HCT116 (cell line): Measurements from ENCODE around the gene ENPEP. TPM values are rescaled to one million over a fixed set of nuclear protein-coding genes. Genes with fewer than 3 reads are reported as not detected.

Source experiments
- ATAC-seq: fragments of 200-7000 bp; cut with Tn5 transposase; 2 replicates; pipeline ENCODE4 v1.9.1; 2020; ENCODE audit warnings: mild to moderate bottlenecking, moderate library complexity
- BruUV-seq: library from RNA; stranded (reverse); fragments of 400-500 nt; replicated peaks from 2 replicates; lab custom pipeline; 2021; lab: Mats Ljungman, UMichigan
- CTCF ChIA-PET: fragments of 300-600 bp; sonication (Branson Sonifier 250); formaldehyde crosslinking; loops from one replicate; lab custom pipeline; 2021; ENCODE audit warnings: antibody characterized with exemption; lab: Charles Lee
- POLR2A ChIA-PET: fragments of 300-600, 350-600 bp; sonication (Branson Sonifier 250); formaldehyde crosslinking; loops from one replicate; lab custom pipeline; 2021; ENCODE audit warnings: antibody characterized with exemption; lab: Charles Lee
- RAD21 ChIA-PET, 2 experiments: fragments of 300-600 bp; sonication (Branson Sonifier 250); formaldehyde crosslinking; loops; one replicate each; lab custom pipeline; 2023; ENCODE audit warnings: low total read pairs in 2 of 2; ENCODE audit not compliant: uncharacterized antibody in 2 of 2, unreplicated experiment in 2 of 2, low non-redundant PET in 1 of 2; lab: Charles Lee
- DNase-seq: peaks from one replicate; pipeline ENCODE4 v3.0.0-alpha.2; 2010; ENCODE audit warnings: low read depth, low spot score
- H2AFZ ChIP-seq: fragments of 200-600 bp; shearing (Covaris generic), sonication (generic); 2 replicates; pipeline ENCODE4 v1.6.1; 2017; ENCODE audit warnings: low read depth, mixed run types, mixed read lengths, antibody characterized with exemption, low read length; ENCODE audit not compliant: poor library complexity, severe bottlenecking
- H3K27ac ChIP-seq: 2 replicates; pipeline ENCODE4 v1.5.1; 2012; ENCODE audit warnings: low read depth, low read length
- H3K27me3 ChIP-seq: fragments of 200-600 bp; sonication (generic); 2 replicates; pipeline ENCODE4 v1.6.1; 2016; ENCODE audit warnings: mixed run types, low read length, mixed read lengths; ENCODE audit not compliant: insufficient read depth
- H3K36me3 ChIP-seq, 2 experiments: fragments of 200-500 bp in 1 of 2; fragments of 200-600 bp in 1 of 2; sonication (Bioruptor generic) in 1 of 2; sonication (generic) in 1 of 2; 2 replicates each; pipeline versions ENCODE4 v1.5.1 to v1.6.1; 2014 to 2016; ENCODE audit warnings: low read length in 2 of 2, inconsistent platforms in 1 of 2, mixed read lengths in 1 of 2, mixed run types in 1 of 2; ENCODE audit not compliant: insufficient read depth in 2 of 2, control insufficient read depth in 1 of 2
- H3K4me1 ChIP-seq, 2 experiments: fragments of 200-600 bp in 1 of 2; sonication (generic) in 1 of 2; 2 replicates each; pipeline versions ENCODE4 v1.5.1 to v1.6.1; 2012 to 2017; ENCODE audit warnings: low read length in 2 of 2, inconsistent platforms in 1 of 2, mild to moderate bottlenecking in 1 of 2, mixed read lengths in 1 of 2, mixed run types in 1 of 2, moderate library complexity in 1 of 2; ENCODE audit not compliant: insufficient read depth in 2 of 2, control insufficient read depth in 1 of 2
- H3K4me2 ChIP-seq: fragments of 200-600 bp; sonication (generic); 2 replicates; pipeline ENCODE4 v1.6.1; 2017; ENCODE audit warnings: mixed run types, low read length, mixed read lengths
- H3K4me3 ChIP-seq, 2 experiments: fragments of 200-600 bp in 1 of 2; sonication (generic) in 1 of 2; replicated peaks in 1 of 2; 2 replicates each; pipeline ENCODE4 v1.5.1; 2011 to 2016; ENCODE audit warnings: low read length in 2 of 2, control low read depth in 1 of 2, low read depth in 1 of 2, mild to moderate bottlenecking in 1 of 2, mixed read lengths in 1 of 2, mixed run types in 1 of 2
- H3K79me2 ChIP-seq: fragments of 200-600 bp; sonication (generic); 2 replicates; pipeline ENCODE4 v1.6.1; 2017; ENCODE audit warnings: mild to moderate bottlenecking, mixed run types, low read length, moderate library complexity, mixed read lengths; ENCODE audit not compliant: insufficient read depth
- H3K9ac ChIP-seq: fragments of 200-600 bp; sonication (generic); 2 replicates; pipeline ENCODE4 v1.6.1; 2016; ENCODE audit warnings: low read length, mixed read lengths
- H3K9me2 ChIP-seq: fragments of 200-600 bp; sonication (generic), shearing (Covaris generic); 2 replicates; pipeline ENCODE4 v1.6.1; 2017; ENCODE audit warnings: mixed run types, mild to moderate bottlenecking, moderate library complexity; ENCODE audit not compliant: insufficient read depth
- H3K9me3 ChIP-seq, 2 experiments: fragments of 200-500 bp in 1 of 2; fragments of 200-600 bp in 1 of 2; sonication (Bioruptor generic) in 1 of 2; sonication (generic) in 1 of 2; 2 replicates each; pipeline ENCODE4 v1.6.1; 2014 to 2017; ENCODE audit warnings: low read length in 2 of 2, mixed read lengths in 2 of 2, inconsistent platforms in 1 of 2, low read depth in 1 of 2, mild to moderate bottlenecking in 1 of 2, mixed run types in 1 of 2, moderate library complexity in 1 of 2; ENCODE audit not compliant: control insufficient read depth in 1 of 2, insufficient read depth in 1 of 2
- H4K20me1 ChIP-seq: fragments of 200-600 bp; sonication (generic), shearing (Covaris generic); 2 replicates; pipeline ENCODE4 v1.6.1; 2017; ENCODE audit warnings: mixed run types, mild to moderate bottlenecking, moderate library complexity; ENCODE audit not compliant: insufficient read depth
- ATF3 ChIP-seq: IDR thresholded peaks from 2 replicates; pipeline ENCODE4 v1.6.1; 2012
- CEBPB ChIP-seq: IDR thresholded peaks from 2 replicates; pipeline ENCODE4 v1.6.1; 2012; ENCODE audit warnings: low read depth
- EZH2 ChIP-seq: fragments of 200-600 bp; sonication (generic); IDR thresholded peaks from 2 replicates; pipeline ENCODE4 v1.6.1; 2017; ENCODE audit warnings: antibody characterized with exemption, mixed run types
- EZH2phosphoT487 ChIP-seq: fragments of 200-600 bp; IDR thresholded peaks from 2 replicates; pipeline ENCODE4 v1.6.1; 2018; ENCODE audit warnings: antibody characterized with exemption, borderline replicate concordance
- JUND ChIP-seq: IDR thresholded peaks from 2 replicates; pipeline ENCODE4 v1.6.1; 2012
- POLR2AphosphoS5 ChIP-seq: IDR thresholded peaks from 2 replicates; pipeline ENCODE4 v1.6.1; 2011; ENCODE audit warnings: mild to moderate bottlenecking, low read depth, low read length, moderate library complexity
- RAD21 ChIP-seq: IDR thresholded peaks from 2 replicates; pipeline ENCODE4 v1.6.1; 2012; ENCODE audit warnings: low read depth, mild to moderate bottlenecking
- REST ChIP-seq: IDR thresholded peaks from 2 replicates; pipeline ENCODE4 v1.6.1; 2012; ENCODE audit warnings: low read depth
- SP1 ChIP-seq: IDR thresholded peaks from 2 replicates; pipeline ENCODE4 v1.6.1; 2012; ENCODE audit warnings: low read depth
- SRF ChIP-seq: IDR thresholded peaks from 2 replicates; pipeline ENCODE4 v1.6.1; 2012; ENCODE audit warnings: low read depth
- TCF7L2 ChIP-seq: IDR thresholded peaks from 2 replicates; pipeline ENCODE4 v1.7.0; 2011; ENCODE audit warnings: borderline replicate concordance, inconsistent platforms; ENCODE audit not compliant: insufficient read depth, insufficient read length; ENCODE audit errors: extremely low read depth
- YY1 ChIP-seq: IDR thresholded peaks from 2 replicates; pipeline ENCODE4 v1.6.1; 2011; ENCODE audit warnings: low read length, low read depth, moderate library complexity, mild to moderate bottlenecking; ENCODE audit not compliant: insufficient replicate concordance; ENCODE audit errors: extremely low read depth
- ZBTB33 ChIP-seq: IDR thresholded peaks from 2 replicates; pipeline ENCODE4 v1.6.1; 2011; ENCODE audit warnings: mild to moderate bottlenecking, low read length, moderate library complexity; ENCODE audit not compliant: insufficient replicate concordance; ENCODE audit errors: extremely low read depth
- ZNF274 ChIP-seq: fragments of 200-500 bp; sonication (Bioruptor generic); IDR thresholded peaks from 2 replicates; pipeline ENCODE4 v1.6.1; 2014; ENCODE audit warnings: mild to moderate bottlenecking, low read depth, low read length, inconsistent platforms
- intact Hi-C: fragments of 100-400 bp; cut with micrococcal nuclease; formaldehyde crosslinking; loops from 2 replicates; pipeline ENCODE4 v1.10.0; 2022
- total RNA-seq: library from RNA; stranded (reverse); gene quantifications from one replicate; pipeline ENCODE4 v1.2.1, GENCODE V29; 2021; ENCODE audit not compliant: unreplicated experiment
- TF ChIP-seq, protein P1 (sequence below): IDR thresholded peaks from 2 replicates; pipeline ENCODE4 v1.6.1; 2012
- TF ChIP-seq, protein P2 (sequence below), 3 experiments: fragments of 200-600 bp in 1 of 3; sonication (generic) in 1 of 3; IDR thresholded peaks in 2 of 3; conservative IDR thresholded peaks in 1 of 3; 2 replicates each; pipeline ENCODE4 v1.5.1; 2012 to 2017; ENCODE audit warnings: low read depth in 2 of 3, low read length in 2 of 3, antibody characterized with exemption in 1 of 3, borderline replicate concordance in 1 of 3, control low read depth in 1 of 3, mild to moderate bottlenecking in 1 of 3, mixed read lengths in 1 of 3, mixed run types in 1 of 3, moderate library complexity in 1 of 3; ENCODE audit not compliant: insufficient read depth in 1 of 3

ENPEP gene
- total RNA-seq, 1 experiment from 2014 or later, result 4.5 TPM

GRCh38 chr4:110449947-110450346 is 26.0 kb upstream of the ENPEP start:
- H2AFZ ChIP-seq, result no peak overlapping the region
- BruUV-seq, result no TSS peak
- DNase-seq, result no peak
- H3K9me3 ChIP-seq, result no peaks in the 10 kb centered on the region
- POLR2A ChIA-PET, result no interaction called here
- H3K9ac ChIP-seq, result no peak overlapping the region
- TF ChIP-seq EZH2phosphoT487 (no peak), ZNF274 (no peak), POLR2AphosphoS5 (no peak), REST (no peak), SRF (no peak), CEBPB (no peak), ATF3 (no peak), RAD21 (no peak), YY1 (no peak), TCF7L2 (no peak), ZBTB33 (no peak), SP1 (no peak), EZH2 (no peak), JUND (no peak)
- TF ChIP-seq, protein P1, sequence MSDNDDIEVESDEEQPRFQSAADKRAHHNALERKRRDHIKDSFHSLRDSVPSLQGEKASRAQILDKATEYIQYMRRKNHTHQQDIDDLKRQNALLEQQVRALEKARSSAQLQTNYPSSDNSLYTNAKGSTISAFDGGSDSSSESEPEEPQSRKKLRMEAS, result no peak
- TF ChIP-seq, protein P2, sequence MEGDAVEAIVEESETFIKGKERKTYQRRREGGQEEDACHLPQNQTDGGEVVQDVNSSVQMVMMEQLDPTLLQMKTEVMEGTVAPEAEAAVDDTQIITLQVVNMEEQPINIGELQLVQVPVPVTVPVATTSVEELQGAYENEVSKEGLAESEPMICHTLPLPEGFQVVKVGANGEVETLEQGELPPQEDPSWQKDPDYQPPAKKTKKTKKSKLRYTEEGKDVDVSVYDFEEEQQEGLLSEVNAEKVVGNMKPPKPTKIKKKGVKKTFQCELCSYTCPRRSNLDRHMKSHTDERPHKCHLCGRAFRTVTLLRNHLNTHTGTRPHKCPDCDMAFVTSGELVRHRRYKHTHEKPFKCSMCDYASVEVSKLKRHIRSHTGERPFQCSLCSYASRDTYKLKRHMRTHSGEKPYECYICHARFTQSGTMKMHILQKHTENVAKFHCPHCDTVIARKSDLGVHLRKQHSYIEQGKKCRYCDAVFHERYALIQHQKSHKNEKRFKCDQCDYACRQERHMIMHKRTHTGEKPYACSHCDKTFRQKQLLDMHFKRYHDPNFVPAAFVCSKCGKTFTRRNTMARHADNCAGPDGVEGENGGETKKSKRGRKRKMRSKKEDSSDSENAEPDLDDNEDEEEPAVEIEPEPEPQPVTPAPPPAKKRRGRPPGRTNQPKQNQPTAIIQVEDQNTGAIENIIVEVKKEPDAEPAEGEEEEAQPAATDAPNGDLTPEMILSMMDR (IDR thresholded peaks at IDR 0.05 in 2 of 3, conservative IDR thresholded peaks at IDR 0.05 in 1 of 3; ENCODE audit: borderline replicate concordance in 1 of 3, insufficient read depth in 1 of 3, low read depth in 2 of 3, low read length in 2 of 3), result no peak
- H3K27ac ChIP-seq, result no peak overlapping the region
- no peak overlapping the region for H3K4me2 ChIP-seq
- H3K27me3 ChIP-seq, result no peaks in the 10 kb centered on the region
- CTCF ChIA-PET, result no interaction called here
- RAD21 ChIA-PET, result no interaction called here
- H4K20me1 ChIP-seq, result no peaks in the 10 kb centered on the region; the same call in 1 of the 2 replicates
- H3K9me2 ChIP-seq, result no peaks in the 10 kb centered on the region
- no peaks in the 10 kb centered on the region for H3K79me2 ChIP-seq
- ATAC-seq, result no peak
- H3K4me1 ChIP-seq, result no peaks in the 10 kb centered on the region
- no peak overlapping the region for H3K4me3 ChIP-seq
- no peaks in the 10 kb centered on the region for H3K36me3 ChIP-seq
- intact Hi-C loops, result no loop called here
